GM12864 (cell line): ENCODE measurements around the gene RSPH3.

Experiments
- DNase-seq: peaks from one replicate; pipeline ENCODE4 v3.0.0-alpha.2; 2011; ENCODE audit warnings: low read depth
- H3K4me3 ChIP-seq: 2 replicates; pipeline ENCODE4 v1.5.1; 2011; ENCODE audit warnings: mild to moderate bottlenecking, low read depth, low read length, control low read depth
- TF ChIP-seq, protein P1 (sequence below): IDR thresholded peaks from 2 replicates; pipeline ENCODE4 v1.5.1; 2011; ENCODE audit warnings: low read depth, mild to moderate bottlenecking, moderate library complexity, low read length, control low read depth, inconsistent platforms; ENCODE audit errors: missing control alignments

The RSPH3 gene

DNA sequence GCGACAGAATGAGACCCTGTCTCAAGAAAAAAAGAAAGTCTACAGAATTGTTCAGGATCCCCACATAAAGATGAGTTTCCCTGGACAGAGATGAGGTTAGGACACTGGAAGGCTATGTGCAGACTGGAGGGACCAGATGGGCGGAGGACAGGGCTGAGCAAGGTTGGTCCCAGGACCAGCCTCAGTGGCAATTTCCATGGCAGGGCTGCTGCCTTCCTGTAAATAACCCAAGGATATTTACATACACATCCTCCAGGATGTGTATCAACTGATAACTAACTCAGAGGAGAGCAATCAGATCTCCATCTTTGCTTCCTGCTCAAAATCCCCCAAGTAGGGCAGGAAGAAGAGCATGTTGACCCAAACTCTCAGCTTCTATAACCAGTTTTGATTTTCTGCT lies 58.8 kb downstream of the RSPH3 start:
- H3K4me3 ChIP-seq = no peak overlapping the region
- no peak for DNase-seq
- TF ChIP-seq, protein P1, sequence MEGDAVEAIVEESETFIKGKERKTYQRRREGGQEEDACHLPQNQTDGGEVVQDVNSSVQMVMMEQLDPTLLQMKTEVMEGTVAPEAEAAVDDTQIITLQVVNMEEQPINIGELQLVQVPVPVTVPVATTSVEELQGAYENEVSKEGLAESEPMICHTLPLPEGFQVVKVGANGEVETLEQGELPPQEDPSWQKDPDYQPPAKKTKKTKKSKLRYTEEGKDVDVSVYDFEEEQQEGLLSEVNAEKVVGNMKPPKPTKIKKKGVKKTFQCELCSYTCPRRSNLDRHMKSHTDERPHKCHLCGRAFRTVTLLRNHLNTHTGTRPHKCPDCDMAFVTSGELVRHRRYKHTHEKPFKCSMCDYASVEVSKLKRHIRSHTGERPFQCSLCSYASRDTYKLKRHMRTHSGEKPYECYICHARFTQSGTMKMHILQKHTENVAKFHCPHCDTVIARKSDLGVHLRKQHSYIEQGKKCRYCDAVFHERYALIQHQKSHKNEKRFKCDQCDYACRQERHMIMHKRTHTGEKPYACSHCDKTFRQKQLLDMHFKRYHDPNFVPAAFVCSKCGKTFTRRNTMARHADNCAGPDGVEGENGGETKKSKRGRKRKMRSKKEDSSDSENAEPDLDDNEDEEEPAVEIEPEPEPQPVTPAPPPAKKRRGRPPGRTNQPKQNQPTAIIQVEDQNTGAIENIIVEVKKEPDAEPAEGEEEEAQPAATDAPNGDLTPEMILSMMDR = no peak

GRCh38 chr6:158939255-158940159 lies 60.5 kb downstream of the RSPH3 start:
- TF ChIP-seq, protein P1 = no peak
- DNase-seq = no peak
- H3K4me3 ChIP-seq = peak overlapping the region; percentile 6

GRCh38 chr6:158938811-158939254 lies 61.2 kb downstream of the RSPH3 start:
- TF ChIP-seq, protein P1 = no peak
- no peak for DNase-seq
- H3K4me3 ChIP-seq = no peak overlapping the region

- no peak for DNase-seq
- TF ChIP-seq, protein P1 = no peak
- H3K4me3 ChIP-seq = no peak overlapping the region
Observed at GRCh38 chr6:158938220-158938619, 61.8 kb downstream of the RSPH3 start.

GRCh38 chr6:158934157-158934556 lies 65.8 kb downstream of the RSPH3 start:
- H3K4me3 ChIP-seq = no peak overlapping the region
- TF ChIP-seq, protein P1 = no peak
- no peak for DNase-seq

DNA sequence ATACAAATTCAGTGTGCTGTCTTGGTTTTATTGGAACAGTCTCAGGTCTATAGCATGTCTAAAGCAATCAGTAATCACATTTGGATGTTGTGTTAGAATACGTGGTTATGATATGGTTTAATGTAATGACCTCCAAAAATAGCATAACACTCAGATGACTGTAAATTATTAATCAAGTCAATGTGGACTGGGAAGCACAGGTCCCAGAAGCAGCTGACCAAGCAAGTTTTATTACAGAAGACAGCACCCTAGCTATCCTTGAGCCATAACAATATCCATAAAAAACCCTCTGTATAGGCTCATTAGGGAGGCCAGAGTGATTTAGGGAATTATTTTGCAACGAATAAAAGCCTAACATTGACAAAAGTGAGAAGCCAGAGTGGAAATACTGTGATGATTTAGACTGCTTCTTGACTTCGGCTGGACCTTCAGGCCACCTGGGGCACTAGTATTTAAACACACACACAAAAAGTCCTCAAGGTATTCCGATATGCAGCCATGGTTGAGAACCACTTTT lies 66.9 kb downstream of the RSPH3 start:
- TF ChIP-seq, protein P1 = no peak
- no peak overlapping the region for H3K4me3 ChIP-seq
- no peak for DNase-seq
